H9 (cell line): Measurements from ENCODE around the gene KRT6B. TPM values are rescaled to one million over a fixed set of nuclear protein-coding genes. Genes with fewer than 3 reads are reported as not detected.

ENCODE experiments used
- DNase-seq: peaks from one replicate; pipeline ENCODE4 v3.0.0-alpha.2; 2017
- H2AFZ ChIP-seq: one replicate; pipeline ENCODE4 v1.6.1; 2013; ENCODE audit warnings: mild to moderate bottlenecking, low read length, control low read depth, moderate library complexity
- H2AK5ac ChIP-seq: 2 replicates; pipeline ENCODE4 v1.6.1; 2013; ENCODE audit warnings: low read length, control low read depth, mixed read lengths; ENCODE audit not compliant: insufficient read length
- H2BK120ac ChIP-seq: one replicate; pipeline ENCODE4 v1.6.1; 2013; ENCODE audit warnings: low read depth, mild to moderate bottlenecking, low read length, control low read depth, inconsistent platforms; ENCODE audit not compliant: poor library complexity, severe bottlenecking
- H2BK12ac ChIP-seq: 2 replicates; pipeline ENCODE4 v1.6.1; 2013; ENCODE audit warnings: low read length, control low read depth, mixed read lengths, low read depth; ENCODE audit not compliant: insufficient read length
- H2BK15ac ChIP-seq: 2 replicates; pipeline ENCODE4 v1.6.1; 2013; ENCODE audit warnings: low read depth, low read length, control low read depth
- H2BK20ac ChIP-seq: one replicate; pipeline ENCODE4 v1.6.1; 2013; ENCODE audit warnings: low read depth, mild to moderate bottlenecking, low read length, control low read depth, inconsistent platforms; ENCODE audit not compliant: poor library complexity, severe bottlenecking
- H2BK5ac ChIP-seq: 2 replicates; pipeline ENCODE4 v1.6.1; 2013; ENCODE audit warnings: low read length, control low read depth, mixed read lengths; ENCODE audit not compliant: insufficient read length
- H3K14ac ChIP-seq: 2 replicates; pipeline ENCODE4 v1.6.1; 2013; ENCODE audit warnings: low read length, control low read depth; ENCODE audit not compliant: insufficient read depth
- H3K18ac ChIP-seq: 2 replicates; pipeline ENCODE4 v1.6.1; 2013; ENCODE audit warnings: low read depth, mild to moderate bottlenecking, mixed read lengths, low read length, control low read depth; ENCODE audit not compliant: insufficient read length
- H3K23ac ChIP-seq: 2 replicates; pipeline ENCODE4 v1.6.1; 2013; ENCODE audit warnings: low read length, control low read depth, mixed read lengths, low read depth; ENCODE audit not compliant: insufficient read length
- H3K23me2 ChIP-seq: 2 replicates; pipeline ENCODE4 v1.6.1; 2013; ENCODE audit warnings: low read depth, mild to moderate bottlenecking, mixed read lengths, low read length, control low read depth; ENCODE audit not compliant: insufficient read length, poor library complexity, severe bottlenecking
- H3K27ac ChIP-seq: 2 replicates; pipeline ENCODE4 v1.5.1; 2013; ENCODE audit warnings: low read length, control low read depth, mixed read lengths, low read depth; ENCODE audit not compliant: insufficient read length
- H3K27me3 ChIP-seq: 2 replicates; pipeline ENCODE4 v1.6.1; 2013; ENCODE audit warnings: low read length, control low read depth, inconsistent platforms; ENCODE audit not compliant: insufficient read depth
- H3K4ac ChIP-seq: 2 replicates; pipeline ENCODE4 v1.6.1; 2013; ENCODE audit warnings: low read depth, mild to moderate bottlenecking, control low read depth, inconsistent platforms, low read length, moderate library complexity
- H3K4me1 ChIP-seq: 2 replicates; pipeline ENCODE4 v1.6.1; 2013; ENCODE audit warnings: low read length, control low read depth, inconsistent platforms; ENCODE audit not compliant: insufficient read depth
- H3K4me2 ChIP-seq: 2 replicates; pipeline ENCODE4 v1.6.1; 2013; ENCODE audit warnings: low read length, control low read depth, mixed read lengths; ENCODE audit not compliant: insufficient read length, insufficient read depth
- H3K56ac ChIP-seq: 2 replicates; pipeline ENCODE4 v1.6.1; 2013; ENCODE audit warnings: low read depth, mild to moderate bottlenecking, mixed read lengths, low read length, control low read depth; ENCODE audit not compliant: insufficient read length
- H3K79me1 ChIP-seq: 2 replicates; pipeline ENCODE4 v1.6.1; 2013; ENCODE audit warnings: low read depth, mild to moderate bottlenecking, moderate library complexity, low read length, control low read depth, inconsistent platforms; ENCODE audit not compliant: insufficient read depth, poor library complexity, severe bottlenecking
- H3K79me2 ChIP-seq: 2 replicates; pipeline ENCODE4 v1.6.1; 2013; ENCODE audit warnings: low read length, control low read depth, inconsistent platforms; ENCODE audit not compliant: insufficient read depth
- H3K9ac ChIP-seq: 2 replicates; pipeline ENCODE4 v1.6.1; 2013; ENCODE audit warnings: low read length, control low read depth, mixed read lengths; ENCODE audit not compliant: insufficient read length; ENCODE audit errors: extremely low read depth
- H3K9me3 ChIP-seq: one replicate; pipeline ENCODE4 v1.6.1; 2013; ENCODE audit warnings: low read depth, low read length, inconsistent platforms; ENCODE audit not compliant: control insufficient read depth
- H3T11ph ChIP-seq: one replicate; pipeline ENCODE4 v1.6.1; 2013; ENCODE audit warnings: mild to moderate bottlenecking, low read length, control low read depth, inconsistent platforms
- H4K20me1 ChIP-seq: one replicate; pipeline ENCODE4 v1.6.1; 2013; ENCODE audit not compliant: control insufficient read depth, insufficient read length, insufficient read depth
- H4K5ac ChIP-seq: 2 replicates; pipeline ENCODE4 v1.6.1; 2013; ENCODE audit warnings: low read depth, mild to moderate bottlenecking, mixed read lengths, low read length, control low read depth; ENCODE audit not compliant: insufficient read length
- H4K8ac ChIP-seq: replicated peaks from 2 replicates; pipeline ENCODE4 v1.6.1; 2013; ENCODE audit warnings: low read length, control low read depth, mixed read lengths, low read depth; ENCODE audit not compliant: insufficient read length
- H4K91ac ChIP-seq: 2 replicates; pipeline ENCODE4 v1.6.1; 2013; ENCODE audit warnings: low read depth, mild to moderate bottlenecking, moderate library complexity, mixed read lengths, low read length, control low read depth; ENCODE audit not compliant: insufficient read length
- H3K27ac Mint-ChIP-seq, 3 experiments: 2 replicates in 2 of 3; 3 replicates in 1 of 3; pipeline ENCODE4 v1.8.0; 2020 to 2021; ENCODE audit warnings: mixed read lengths in 3 of 3, mild to moderate bottlenecking in 1 of 3, moderate library complexity in 1 of 3
- H3K27me3 Mint-ChIP-seq: 2 replicates; pipeline ENCODE4 v1.8.0; 2021; ENCODE audit warnings: low read depth, mild to moderate bottlenecking, moderate library complexity, mixed read lengths
- H3K36me3 Mint-ChIP-seq, 3 experiments: 2 replicates in 2 of 3; 3 replicates in 1 of 3; pipeline ENCODE4 v1.8.0; 2020 to 2021; ENCODE audit warnings: low read depth in 3 of 3, mixed read lengths in 3 of 3; ENCODE audit not compliant: insufficient read depth in 1 of 3
- H3K4me1 Mint-ChIP-seq, 2 experiments: 2 replicates each; pipeline ENCODE4 v1.8.0; 2020; ENCODE audit warnings: mixed read lengths in 2 of 2
- H3K4me3 Mint-ChIP-seq, 2 experiments: 2 replicates in 1 of 2; 3 replicates in 1 of 2; pipeline ENCODE4 v1.8.0; 2020 to 2021; ENCODE audit warnings: mild to moderate bottlenecking in 2 of 2, mixed read lengths in 2 of 2, moderate library complexity in 1 of 2
- H3K9me3 Mint-ChIP-seq, 2 experiments: 2 replicates in 1 of 2; 3 replicates in 1 of 2; pipeline ENCODE4 v1.8.0; 2020; ENCODE audit warnings: mild to moderate bottlenecking in 2 of 2, mixed read lengths in 2 of 2, moderate library complexity in 1 of 2
- CTCF ChIP-seq: fragments of 200-600 bp; sonication (generic); conservative IDR thresholded peaks from 3 replicates; pipeline ENCODE4 v1.8.0; 2021; ENCODE audit warnings: antibody characterized with exemption, mild to moderate bottlenecking
- WGBS: extraction: QIAGEN DNeasy Blood & Tissue Kit; methylation state at CpG from one replicate; pipeline ENCODE4 v1.1.7; 2013; ENCODE audit warnings: missing lambda C conversion rate, low lambda C conversion rate, mixed read lengths; ENCODE audit not compliant: insufficient read length; ENCODE audit errors: extremely low coverage; 5-methylcytosine and 5-hydroxymethylcytosine counted together
- total RNA-seq: library from RNA; stranded (reverse); gene quantifications from 2 replicates; pipeline ENCODE4 v1.2.1, GENCODE V29; 2021

KRT6B gene
- total RNA-seq, 1 experiment from 2014 or later: not detected

DNA sequence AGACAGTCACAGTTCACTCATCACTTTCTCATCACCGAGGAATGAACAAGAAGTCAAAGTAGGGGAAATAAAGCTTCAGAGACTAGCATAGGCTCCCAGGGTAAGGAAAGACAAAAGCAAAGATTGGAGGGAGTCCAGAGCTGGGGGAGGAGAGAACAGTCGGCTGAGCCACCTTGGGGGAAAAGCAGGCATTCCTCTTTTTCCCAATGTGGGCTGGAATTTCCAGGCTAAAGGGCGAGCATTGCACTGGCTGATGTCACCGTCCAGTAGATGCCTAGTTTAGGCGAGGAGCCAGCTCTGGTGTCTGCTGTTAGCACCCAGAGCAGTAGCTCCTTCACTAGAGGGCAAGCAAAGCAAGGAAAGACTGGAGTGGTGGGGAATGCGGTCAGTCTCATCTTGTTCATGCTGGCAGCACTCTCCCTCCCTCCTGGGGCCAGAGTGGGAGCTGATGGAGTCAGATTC is 9.3 kb downstream of the KRT6B start:
- Histone ChIP-seq H4K5ac (no peak overlapping the region), H4K20me1 (no peaks in the 10 kb centered on the region), H3K9ac (no peak overlapping the region), H2BK20ac (no peak overlapping the region), H3K23me2 (no peaks in the 10 kb centered on the region), H4K91ac (no peak overlapping the region), H2BK5ac (no peak overlapping the region), H2BK120ac (no peak overlapping the region), H3K9me3 (no peaks in the 10 kb centered on the region), H3K56ac (no peak overlapping the region), H3T11ph (no peak overlapping the region), H3K23ac (no peak overlapping the region), H3K79me1 (no peaks in the 10 kb centered on the region), H3K79me2 (no peaks in the 10 kb centered on the region), H3K4ac (no peak overlapping the region), H2BK12ac (no peak overlapping the region), H3K27me3 (no peaks in the 10 kb centered on the region), H3K14ac (no peak overlapping the region), H2AFZ (no peak overlapping the region), H2AK5ac (no peak overlapping the region), H3K27ac (no peak overlapping the region), H2BK15ac (no peak overlapping the region), H3K18ac (no peak overlapping the region), H4K8ac (no peak overlapping the region), H3K4me1 (0 out of 2 replicates have a peak, but pooled peaks cover 2% of the 10 kb centered on the region), H3K4me2 (no peak overlapping the region)
- TF ChIP-seq CTCF: peak; percentile 21; the same call in 1 of the 3 replicates
- DNase-seq: peak; percentile 83
- peaks cover 20 to 25% of the 10 kb centered on the region in 2 experiments for H3K4me1 Mint-ChIP-seq
- H3K4me3 Mint-ChIP-seq: 0 out of 5 replicates have a peak overlapping the region, but pooled peaks of 1 of the 2 experiments have one; percentile 0
- H3K27ac Mint-ChIP-seq: peak overlapping the region in 1 of 3 experiments; percentile 41; a peak in 2 of 7 replicates
- H3K36me3 Mint-ChIP-seq: no peaks in the 10 kb centered on the region
- no CpG with 5 or more reads among the region's 6 CpGs for WGBS
- H3K27me3 Mint-ChIP-seq: peaks cover 8% of the 10 kb centered on the region
- H3K9me3 Mint-ChIP-seq: no peaks in the 10 kb centered on the region
